ENCODE results near the gene GALNT5.

- no peak for TF ChIP-seq CTCF (IDR thresholded peaks at IDR 0.05; ENCODE audit: low read depth, low read length)
- no peak for TF ChIP-seq EZH2phosphoT487 (IDR thresholded peaks at IDR 0.05; ENCODE audit: low read depth)
These were observed 12.2 kb upstream of the GALNT5 start for GRCh38 chr2:157245144-157245840.

Data from OCI-LY3 (cell line).